Dermis blood vessel endothelial cell (primary cell): ENCODE results near the gene FSTL3. TPM values are rescaled to one million over a fixed set of nuclear protein-coding genes. Genes with fewer than 3 reads are reported as not detected.
A peak's percentile ranks its signal among the peaks of the same experiment; 100 is the strongest.
"Not testable (repeated sequence)": the region's sequence is repeated elsewhere in the genome, so short reads cannot be mapped to it uniquely, and the experiment has no call there.

Experiments used
- DNase-seq: peaks from one replicate; pipeline ENCODE4 v3.0.0; 2010
- total RNA-seq: library from RNA; depleted of rRNA; stranded (reverse); fragments of >200 nt; gene quantifications from 2 replicates; pipeline ENCODE4 v1.2.3, GENCODE V29; 2014

The FSTL3 gene
- total RNA-seq, result 7.1 and 8.8 TPM in 2 replicates

GRCh38 chr19:676339-677105, at the start of gene FSTL3:
TSS of gene FSTL3 (plus strand) at chr19:676392. CDS start at chr19:676424, 32 bp downstream.
- no peak for DNase-seq

- DNase-seq, result not testable (repeated sequence)
Observed at GRCh38 chr19:626566-626965, 49.6 kb upstream of the FSTL3 start.

DNA sequence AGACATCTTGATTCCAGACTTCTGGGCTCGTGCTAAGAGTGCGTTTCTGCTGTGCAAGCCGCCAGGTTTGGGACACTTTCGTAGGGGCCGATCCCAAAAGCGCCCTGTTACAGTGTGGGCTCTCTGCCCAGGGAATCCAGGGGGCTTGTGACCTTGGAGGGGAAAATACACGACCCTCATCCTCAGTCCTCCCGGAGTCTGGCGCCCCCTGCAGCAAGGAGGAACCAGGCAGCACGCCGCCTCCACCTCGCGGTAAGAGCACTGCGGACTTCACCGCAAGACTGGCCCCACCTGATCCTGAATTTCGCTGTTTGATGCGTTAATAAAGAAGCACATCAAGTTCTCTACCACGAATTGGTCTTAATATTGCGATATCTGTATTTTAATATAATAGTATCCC, 48.0 kb upstream of the FSTL3 start:
- DNase-seq, result no peak

GRCh38 chr19:629515-629914, 46.7 kb upstream of the FSTL3 start:
- not testable (repeated sequence) for DNase-seq

GRCh38 chr19:629961-630714, 46.1 kb upstream of the FSTL3 start:
- DNase-seq, result no peak

GRCh38 chr19:632579-633067, 43.6 kb upstream of the FSTL3 start:
- DNase-seq, result peak; percentile 52

DNA sequence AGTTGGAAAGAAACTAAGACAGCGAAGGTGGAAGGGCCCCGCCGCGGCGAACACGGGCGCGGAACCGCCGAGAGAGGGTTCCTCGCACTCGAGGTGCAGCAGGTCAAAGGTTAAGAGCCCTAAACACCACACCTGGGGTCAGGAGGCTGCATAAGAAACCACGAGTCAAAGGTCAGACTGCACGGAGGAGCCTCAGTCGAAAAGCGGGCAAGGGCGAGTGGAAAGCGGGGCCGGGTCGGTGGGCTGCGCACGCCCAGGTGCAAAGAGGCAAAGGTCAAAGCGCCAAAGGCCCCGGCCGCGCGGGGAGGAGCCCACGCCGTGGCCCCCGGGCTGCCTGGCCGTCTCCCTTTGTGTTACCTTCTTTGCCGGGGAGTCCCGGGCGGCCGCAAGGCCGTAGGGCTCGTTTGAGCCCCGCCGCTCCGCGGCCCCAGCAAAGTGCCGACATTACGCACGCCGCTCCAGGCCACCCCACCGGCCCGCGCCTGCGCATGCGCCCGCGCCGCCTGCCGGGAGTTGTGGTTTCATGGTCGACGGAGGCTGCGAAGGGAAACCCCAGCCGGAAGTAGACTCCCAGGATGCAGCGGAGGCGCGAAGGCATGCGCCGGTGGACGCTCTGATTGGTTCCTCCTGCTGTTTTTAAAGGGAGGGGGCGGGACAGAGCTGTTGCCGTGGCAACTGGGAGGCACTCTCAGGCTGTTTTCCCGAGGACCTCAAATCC, 43.0 kb upstream of the FSTL3 start, which contains the start of gene POLRMT:
Gene POLRMT, minus strand, starts transcription at position 470 of the 718 bp plus-strand sequence. Its CDS starts 25 bp downstream, at position 445.
- peak; percentile 99 for DNase-seq

- no peak for DNase-seq
Observed at GRCh38 chr19:633786-634639, 42.2 kb upstream of the FSTL3 start.

DNA sequence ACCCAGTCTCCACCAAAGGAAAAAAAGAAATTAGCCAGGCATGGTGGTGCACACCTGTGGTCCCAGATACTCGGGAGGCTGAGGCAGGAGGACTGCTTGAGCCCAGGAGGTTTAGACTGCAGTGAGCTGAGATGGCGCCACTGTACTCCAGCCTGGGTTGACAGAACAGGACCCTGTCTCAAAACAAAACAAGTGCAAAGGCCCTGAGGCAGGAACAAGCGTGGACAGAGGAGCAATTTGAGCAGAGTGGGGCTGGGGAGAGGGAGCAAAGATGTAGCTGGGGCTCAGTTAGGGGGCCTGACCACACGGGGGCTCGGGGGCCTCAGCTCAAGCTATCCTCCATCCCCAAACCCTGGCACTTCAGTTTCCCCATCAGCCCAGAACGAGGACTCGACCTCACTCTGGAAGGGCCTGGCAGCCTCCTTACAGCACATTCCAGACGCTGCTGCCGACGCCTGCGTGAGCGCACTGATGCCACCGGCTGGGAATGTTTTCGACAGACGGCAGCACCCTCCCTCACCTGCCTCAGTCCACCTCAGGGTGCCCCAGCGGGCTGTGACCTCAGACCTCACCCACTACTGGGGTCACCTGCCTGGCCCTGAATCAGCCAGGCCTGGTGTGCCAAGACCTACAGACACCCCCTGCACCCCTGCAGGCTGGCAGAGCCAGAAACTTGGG, 41.1 kb upstream of the FSTL3 start:
- DNase-seq, result no peak

GRCh38 chr19:638906-639252, 37.3 kb upstream of the FSTL3 start:
- DNase-seq, result no peak

DNA sequence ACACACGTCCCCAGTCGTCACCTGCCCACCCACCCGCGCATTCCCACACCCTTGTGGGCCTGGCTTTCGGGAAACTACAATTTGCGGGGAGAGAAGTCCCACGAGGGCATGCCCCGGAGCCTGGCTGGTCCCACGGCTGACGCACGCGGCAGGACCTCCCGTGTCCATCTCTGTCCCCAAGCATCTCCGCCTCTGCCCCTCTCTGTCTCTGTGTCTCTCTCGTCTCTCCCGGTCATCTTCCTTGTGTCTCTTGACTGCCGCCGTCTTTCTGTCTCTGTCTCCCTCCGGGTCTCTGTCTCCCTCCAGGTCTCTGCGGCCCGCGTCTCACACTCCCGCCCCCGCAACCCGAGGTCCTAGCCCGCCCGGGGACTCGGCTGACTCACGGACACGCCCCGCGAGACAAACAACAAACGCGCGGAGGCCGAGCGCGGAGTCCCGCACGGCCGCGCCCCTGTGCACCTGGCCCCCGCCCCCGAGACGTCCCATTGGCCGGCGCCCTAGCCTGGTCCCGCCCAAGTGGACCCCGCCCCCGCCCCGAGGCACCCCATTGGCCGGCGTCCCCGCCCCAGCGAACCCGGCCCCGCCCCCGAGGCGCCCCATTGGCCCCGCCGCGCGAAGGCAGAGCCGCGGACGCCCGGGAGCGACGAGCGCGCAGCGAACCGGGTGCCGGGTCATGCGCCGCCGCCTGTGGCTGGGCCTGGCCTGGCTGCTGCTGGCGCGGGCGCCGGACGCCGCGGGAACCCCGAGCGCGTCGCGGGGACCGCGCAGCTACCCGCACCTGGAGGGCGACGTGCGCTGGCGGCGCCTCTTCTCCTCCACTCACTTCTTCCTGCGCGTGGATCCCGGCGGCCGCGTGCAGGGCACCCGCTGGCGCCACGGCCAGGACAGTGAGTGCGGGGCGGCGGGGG, 36.7 kb upstream of the FSTL3 start, which contains the start of gene FGF22:
Gene FGF22, plus strand, starts transcription at position 627 of the 908 bp plus-strand sequence. Its CDS starts 47 bp downstream, at position 674.
- peak; percentile 89 for DNase-seq

DNA sequence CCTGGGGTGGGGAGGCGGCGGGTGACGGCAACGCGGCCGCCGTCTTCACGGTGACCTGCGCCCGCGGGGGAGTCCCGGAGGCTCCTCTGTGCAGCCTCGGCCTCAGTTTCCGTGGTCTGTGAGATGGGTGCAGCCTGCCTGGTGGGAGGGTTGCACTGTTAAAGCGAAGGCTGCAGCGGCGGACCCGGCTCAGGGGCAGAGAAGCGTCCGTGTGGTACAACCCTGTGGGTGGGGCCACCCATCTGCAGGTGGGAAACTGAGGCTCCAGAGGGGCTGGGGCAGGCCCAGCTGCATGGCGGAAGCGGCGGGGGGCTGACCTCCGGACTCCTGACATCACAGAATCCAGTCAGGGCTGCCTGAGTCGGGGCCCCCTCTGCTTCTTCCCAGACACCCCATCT, 36.0 kb upstream of the FSTL3 start:
- no peak for DNase-seq

DNA sequence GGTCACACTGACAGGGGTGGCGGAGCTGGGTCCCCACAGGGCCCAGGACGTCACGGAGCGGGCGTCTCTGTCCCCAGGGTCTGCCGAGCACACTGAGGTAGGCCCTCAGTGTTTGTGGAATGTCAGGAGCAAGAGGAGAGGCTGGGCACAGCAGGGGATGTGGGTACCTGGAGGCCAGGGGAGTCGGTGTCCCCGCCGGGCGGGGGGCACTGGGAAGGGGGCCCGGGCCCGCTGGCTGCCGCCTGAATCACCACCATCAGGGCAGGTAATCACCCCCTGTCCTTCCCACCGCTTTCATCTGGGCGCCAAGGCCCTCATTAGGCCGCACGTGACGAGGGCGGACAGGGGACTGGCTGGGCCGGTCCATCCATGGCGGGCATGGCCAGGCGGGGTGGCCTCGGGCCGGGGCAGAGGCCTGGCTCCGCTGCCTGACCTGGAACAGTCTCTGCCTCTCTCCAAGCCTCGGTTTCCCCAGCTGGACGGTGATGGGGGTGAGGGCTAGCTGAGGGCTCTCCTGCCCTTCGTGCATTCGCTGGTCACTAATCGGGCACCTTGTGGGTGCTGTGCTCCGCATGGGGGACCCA, 35.5 kb upstream of the FSTL3 start:
- DNase-seq, result no peak

GRCh38 chr19:641702-642101, 34.5 kb upstream of the FSTL3 start:
- DNase-seq, result no peak

GRCh38 chr19:642767-643727, 33.1 kb upstream of the FSTL3 start:
- DNase-seq, result no peak

DNA sequence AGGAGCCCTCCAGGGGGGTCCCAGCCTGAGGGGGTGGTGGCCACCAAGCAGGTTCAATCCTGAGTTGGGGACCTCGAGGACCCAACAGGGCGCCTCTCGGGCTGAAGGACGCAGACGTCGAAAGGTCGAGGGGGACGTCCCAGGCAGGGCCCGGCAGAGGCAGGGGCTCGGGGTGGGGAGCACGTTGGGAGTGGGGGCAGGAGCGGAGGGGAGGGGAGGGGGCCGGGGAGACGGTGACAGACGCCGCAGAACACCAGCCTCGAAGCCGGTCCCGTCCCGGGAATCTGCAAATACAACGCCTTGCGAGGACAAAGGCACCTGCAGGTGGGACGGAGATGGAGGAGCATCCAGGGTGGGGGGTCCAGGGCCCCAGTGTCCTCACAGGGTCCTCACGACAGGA, 32.5 kb upstream of the FSTL3 start:
- no peak for DNase-seq

GRCh38 chr19:644363-644762, 31.8 kb upstream of the FSTL3 start:
- no peak for DNase-seq

DNA sequence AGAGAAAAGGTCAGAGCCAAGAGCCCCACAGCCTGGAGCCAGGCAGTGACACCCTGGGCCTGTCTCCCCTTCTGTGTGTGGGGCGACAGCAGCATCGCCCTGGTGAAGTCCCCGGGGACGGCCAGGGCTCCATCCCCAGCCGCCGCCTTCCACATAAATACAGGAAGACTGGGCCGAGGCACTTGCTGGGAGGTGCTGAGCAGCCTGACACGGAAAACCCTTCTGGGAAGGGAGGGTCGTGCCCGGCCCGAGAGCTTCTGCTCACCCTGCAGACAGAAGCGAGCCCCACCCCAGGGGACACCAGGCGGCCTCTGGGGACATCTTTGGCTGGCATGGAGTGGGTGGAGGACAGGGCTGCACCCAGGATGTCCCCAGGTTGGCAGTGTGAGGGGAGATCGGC, 31.4 kb upstream of the FSTL3 start:
- no peak for DNase-seq
